ENCODE results near the gene PATJ.
A peak's percentile ranks its signal among the peaks of the same experiment; 100 is the strongest.
"Not testable (repeated sequence)": the region's sequence is repeated elsewhere in the genome, so short reads cannot be mapped to it uniquely, and the experiment has no call there.

Gene PATJ

DNA sequence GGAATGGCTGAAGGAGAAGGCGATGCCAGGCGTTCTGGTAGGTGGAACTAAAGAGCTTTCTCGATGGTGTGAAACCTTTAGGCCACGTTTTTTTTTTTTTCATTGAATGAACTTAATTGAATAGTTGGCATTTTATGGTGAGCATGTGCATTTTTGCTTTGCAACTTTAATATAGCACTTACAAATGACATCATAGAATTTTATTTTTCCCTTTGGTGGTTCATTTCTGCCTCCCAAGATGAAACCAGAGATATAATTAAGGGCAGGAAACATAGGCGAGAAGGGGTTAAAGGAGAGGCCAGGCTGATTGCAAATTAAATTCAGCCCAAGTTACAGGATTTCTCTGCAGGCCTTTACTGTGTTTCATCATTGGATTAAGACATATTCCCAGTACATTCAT, 366.8 kb downstream of the PATJ start:
- DNase-seq: no peak

DNA sequence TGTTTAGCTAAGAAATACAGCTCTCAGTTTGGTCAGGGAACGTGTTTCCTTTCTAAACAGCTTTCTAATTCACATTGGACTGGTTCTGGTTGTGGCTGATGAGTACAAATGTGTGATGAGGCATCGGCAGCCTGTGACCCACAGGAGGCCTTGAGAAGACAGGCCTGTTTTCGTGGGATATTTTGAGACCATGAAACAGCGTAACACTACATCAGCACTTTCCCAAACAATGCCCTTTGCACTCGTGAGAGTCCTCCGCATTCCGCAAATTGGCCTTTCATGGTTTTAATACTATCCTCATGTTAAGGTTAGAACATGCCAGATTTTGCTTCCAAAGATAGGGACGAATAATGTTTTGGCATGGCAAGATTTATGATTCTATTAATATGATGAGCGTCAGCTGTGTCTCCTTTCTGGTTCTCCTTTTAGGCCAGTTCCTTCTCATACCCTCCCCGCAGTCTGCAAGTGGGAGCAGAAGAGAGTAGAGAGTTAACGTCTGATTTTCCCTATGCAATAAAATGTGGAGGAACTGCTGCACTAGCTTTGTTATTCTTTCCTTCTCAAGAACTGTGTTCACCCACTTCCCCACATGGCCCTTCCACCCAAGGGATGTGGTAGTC, 368.0 kb downstream of the PATJ start:
- DNase-seq: no peak

DNA sequence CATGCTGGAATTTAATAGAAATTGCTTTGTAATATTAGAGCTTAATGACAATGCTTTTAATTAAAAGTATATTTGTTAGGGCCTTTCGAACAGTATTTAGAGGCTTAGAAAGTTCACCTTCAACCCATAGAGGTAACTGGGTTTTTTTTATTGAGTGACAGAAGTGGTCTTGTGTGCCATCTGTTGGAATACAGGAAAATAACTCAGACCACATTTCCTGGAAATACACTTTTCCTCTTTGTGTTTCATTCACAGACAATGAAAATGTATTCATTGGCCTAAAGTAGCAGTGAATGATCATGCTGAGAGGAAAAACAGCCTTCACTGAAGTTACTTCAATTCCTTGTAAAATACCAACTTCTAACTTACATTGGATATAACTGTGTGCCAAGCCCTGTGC, 368.8 kb downstream of the PATJ start:
- DNase-seq: no peak

DNA sequence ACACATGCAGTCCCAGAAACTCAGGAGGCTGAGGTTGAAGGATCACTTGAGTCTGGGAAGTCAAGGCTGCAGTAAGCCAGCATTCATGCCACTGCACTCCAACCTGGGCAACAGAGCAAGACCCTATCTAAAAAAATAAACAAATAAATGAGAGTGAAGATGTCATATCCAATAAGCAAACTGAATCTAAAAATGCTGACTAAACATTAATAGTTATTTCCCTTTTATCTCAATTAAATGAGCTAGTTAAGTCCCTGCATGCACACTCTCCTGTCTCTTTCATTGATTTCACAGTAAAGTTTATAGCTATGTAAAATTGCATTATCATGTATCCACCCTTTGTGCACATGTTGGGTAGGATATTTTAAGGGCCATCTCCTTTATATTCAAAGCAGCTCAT, 371.2 kb downstream of the PATJ start:
- no peak for DNase-seq

DNA sequence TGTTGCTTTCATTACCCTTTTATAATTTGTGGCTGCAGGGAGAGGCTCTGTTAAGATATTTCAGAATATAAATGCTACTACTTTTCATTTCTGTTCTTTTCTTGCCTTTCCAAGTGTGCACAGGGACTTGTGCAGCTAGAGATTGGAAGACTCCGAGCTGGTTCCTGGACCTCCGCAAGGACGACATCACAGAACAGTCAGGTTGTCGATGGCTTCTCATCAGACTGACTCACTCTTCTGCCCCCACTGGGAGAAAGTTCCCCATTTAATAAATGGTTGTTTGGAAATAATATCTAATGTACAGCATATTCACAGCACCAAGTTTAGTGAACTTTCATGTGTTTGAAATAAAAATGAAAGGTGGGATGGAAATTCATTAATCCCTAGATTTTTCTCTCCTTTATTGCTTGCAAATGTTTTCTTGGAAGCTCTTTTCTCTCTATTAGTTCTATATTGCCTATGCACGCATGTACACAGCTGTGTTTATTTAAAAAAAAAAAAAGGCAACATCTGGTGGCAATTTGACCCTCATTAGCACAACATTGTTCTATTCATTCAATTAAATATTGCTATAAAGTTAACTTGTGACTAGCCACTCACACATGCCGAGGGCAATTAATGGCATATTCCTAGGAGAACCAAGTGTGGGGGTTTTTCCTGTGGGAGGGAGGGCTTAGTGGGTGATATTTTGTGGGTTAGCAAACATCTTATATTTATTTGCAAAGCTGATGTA, 374.9 kb downstream of the PATJ start:
- DNase-seq: no peak

DNA sequence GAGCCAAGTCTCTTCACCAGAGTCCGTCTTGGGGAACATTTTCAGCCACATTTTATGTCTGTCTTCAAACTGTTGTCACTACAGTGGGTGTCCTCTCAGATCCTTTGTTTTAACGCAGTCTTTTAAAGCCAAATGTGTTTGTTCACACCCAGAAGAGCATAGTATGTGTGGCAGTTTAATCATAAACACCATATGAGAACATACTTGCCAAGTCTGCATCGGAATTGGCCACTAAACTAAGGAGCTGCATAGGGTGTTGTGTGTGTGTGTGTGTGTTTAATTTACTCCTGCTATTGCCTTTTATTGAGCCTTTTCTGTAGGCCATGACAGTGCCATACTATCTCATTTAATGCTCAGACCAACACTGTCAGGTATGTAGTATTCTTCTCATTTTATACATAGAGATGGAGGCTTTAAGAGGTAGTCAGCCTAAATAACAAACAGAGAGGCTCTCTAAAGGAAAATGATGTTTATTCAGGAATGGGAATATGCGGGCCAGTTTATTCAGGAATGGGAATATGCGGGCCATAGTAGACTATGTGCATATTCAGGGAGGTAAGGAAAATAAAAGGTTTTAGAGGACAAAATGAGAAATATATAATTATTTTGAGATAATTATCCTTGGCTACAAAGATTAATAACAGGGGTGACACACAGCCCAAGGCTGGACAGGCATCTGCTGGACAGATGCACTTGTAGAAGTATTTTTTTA, 384.5 kb downstream of the PATJ start:
- DNase-seq: no peak

DNA sequence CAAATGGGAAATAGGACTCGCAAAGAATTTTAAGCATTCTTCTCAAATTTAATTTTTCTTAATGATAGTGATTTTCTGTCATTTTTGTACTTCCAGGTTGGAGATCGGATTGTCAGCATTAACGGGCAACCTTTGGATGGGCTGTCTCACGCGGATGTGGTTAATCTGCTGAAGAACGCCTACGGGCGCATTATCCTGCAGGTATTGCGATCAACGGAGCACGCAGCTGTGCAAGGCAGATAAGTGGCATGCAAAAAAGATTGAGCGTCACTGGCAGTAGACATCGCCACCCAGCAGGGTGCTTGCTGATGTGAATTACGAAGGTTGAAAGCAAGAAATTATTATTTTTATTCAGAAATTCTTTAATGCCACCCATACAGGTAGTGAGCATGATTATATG, 386.5 kb downstream of the PATJ start:
- no peak for DNase-seq

DNA sequence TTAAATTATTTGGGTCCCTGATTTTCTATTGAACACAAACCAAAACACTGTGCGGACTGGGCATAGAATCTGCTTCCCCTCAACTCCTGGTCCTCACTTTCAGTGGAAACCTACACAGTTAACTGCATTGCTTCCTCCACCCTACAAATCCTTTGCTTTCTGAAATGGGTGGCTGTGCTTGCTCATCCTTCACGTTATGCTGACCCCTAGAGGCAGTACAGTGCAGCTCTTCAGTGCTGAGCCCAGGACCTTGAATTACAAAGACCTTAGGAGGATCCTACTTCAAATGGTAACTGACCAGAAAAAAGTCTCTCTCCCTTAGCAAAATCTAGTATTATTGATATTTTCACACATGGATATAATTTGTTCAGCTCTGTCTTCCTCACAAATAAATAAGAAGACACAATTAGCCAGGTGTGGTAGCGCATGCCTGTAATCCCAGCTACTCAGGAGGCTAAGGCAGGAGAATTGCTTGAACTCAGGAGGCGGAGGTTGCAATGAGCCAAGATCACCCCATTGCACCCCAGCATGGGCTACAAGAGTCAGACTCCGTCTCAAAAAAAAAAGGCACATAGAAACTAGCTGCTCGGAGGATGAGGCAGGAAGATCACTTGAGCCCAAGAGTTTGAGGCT, 388.9 kb downstream of the PATJ start:
- DNase-seq: peak; percentile 59

DNA sequence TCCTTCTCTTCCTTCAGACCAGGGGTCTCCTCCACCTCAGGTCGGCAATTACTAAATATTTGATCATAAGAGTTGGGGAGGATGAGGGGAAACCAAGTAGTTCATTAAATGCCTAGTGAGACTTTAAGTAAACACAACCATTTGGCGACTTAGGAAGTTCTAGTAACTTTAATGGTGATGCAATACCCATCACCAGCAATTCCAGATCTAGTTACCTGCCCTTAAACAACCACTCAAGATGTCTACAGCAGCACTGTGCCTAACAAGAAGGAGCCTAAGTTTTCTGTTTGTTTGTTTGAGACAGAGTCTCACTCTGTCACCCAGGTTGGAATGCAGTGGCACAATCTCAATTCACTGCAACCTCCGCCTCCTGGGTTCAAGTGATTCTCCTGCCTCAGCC, 395.7 kb downstream of the PATJ start:
- DNase-seq: no peak

DNA sequence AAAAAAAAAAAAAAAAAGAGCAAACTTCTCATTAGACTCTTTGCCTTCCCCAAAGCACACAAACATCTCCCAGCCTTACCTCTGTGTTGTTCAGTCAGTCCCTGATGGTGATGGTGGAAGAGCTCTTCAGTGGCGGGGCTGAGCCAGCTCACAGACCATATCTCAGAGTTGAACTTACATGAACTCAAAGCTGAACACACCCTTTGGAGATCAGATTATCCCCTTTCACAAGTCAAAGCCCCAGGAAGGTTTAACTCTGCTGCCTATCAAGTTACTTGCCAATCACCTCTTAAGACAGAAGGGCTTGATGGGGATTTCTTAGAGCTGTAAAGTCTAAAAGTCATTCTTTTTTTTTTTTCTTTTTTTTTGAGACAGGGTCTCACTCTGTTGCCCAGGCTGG, 397.1 kb downstream of the PATJ start:
- no peak for DNase-seq

DNA sequence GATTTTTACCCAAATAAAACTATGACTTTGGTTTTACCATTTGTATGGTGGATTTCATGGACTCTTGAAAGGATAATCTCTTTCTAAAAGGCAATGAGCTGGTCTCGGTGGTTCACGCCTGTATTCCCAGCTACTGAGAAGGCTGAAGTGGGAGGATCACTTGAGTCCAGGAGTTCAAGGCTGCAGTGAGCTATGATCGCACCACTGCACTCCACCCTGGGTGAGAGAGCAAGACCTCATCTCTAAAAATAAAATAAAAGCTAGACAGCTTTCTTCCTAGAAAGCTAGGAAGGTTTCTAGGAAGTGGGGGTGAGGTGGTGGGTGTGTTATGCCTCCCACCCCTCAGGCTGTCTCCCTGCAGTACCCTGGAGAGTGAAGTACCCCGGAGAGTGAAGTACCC, 398.4 kb downstream of the PATJ start:
- no peak for DNase-seq

DNA sequence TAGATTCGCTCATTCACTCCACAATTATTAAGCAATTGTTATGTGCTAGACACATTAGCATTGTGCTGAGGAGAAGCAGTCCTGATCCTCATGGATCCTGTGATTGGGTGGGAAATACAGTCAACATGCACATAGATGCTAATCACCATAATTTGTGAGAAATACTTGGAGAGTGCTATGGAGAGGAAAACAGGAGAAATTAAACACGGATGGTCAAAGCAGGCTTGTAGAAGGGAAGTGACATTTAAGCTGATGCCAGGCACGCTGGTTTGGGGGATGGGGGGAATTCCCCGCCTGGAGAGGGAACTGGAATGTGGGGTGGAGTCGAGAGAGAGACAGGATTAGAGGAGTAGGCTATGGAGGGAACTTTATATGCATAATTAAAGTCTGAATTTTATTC, 400.2 kb downstream of the PATJ start:
- DNase-seq: no peak

DNA sequence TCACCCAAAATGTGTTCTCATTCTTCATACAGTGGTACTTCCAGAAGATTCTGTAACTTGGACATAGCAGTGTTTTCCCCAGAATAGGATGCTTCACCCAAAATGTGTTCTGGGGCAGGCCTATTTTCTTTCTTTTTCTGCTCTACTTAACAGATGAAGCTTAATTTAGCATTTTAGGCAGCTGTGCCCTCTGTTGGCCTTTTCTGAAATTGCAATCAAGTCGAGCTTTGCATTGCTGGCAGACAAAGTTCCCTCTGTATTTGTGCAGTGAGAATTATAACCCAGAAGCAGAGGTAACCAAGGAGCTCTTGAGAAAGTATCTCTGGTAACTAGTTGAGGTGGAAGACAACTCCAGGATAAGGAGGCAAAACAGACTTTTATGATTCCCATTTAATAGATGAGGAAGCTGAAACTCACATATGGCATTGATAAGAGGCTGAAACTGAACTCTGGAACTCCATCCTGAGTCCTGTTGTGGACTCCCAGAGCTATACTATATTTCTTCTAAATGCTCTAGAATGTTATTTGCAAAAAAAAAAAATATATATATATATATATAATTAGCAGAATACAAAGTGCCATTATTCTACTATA, 402.1 kb downstream of the PATJ start:
- DNase-seq: peak; percentile 71

DNA sequence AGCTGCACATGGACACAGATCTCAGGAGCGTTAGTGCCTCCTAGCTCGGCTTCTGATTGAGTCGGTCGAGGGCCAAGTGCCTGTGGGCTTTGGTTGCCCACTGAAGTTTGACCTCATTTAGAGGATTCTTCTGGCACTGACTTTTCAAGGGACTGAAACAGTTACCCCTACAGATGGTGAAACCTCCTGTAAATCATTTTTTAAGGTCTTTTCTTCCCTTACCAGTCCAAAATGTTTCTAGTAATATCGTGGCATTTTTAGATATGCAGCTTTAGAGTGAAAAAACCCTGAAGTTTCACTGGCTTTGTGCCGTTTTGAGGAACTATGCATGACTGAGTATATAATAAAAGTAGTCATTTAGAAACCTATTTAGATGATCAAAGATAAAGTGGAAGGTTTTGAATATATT, 417.7 kb downstream of the PATJ start:
- no peak for DNase-seq

DNA sequence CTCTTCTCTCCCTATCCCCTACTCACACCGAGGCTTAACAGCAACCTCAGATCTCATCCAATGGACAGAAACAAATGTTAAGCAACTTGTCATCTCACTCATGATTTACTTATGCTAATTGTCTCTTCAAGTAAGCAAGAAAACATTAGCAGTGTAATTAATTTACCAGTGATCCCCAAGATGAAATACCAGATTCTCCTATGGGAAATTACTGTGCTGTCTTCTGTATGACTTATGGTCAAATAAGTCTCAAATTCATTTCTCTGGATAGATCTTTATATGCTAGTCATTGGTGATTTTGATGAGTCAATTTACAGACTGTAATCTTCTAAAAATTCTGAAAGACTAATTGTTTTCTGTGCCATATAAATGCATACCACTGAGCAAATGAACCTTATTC, 419.4 kb downstream of the PATJ start:
- DNase-seq: no peak

DNA sequence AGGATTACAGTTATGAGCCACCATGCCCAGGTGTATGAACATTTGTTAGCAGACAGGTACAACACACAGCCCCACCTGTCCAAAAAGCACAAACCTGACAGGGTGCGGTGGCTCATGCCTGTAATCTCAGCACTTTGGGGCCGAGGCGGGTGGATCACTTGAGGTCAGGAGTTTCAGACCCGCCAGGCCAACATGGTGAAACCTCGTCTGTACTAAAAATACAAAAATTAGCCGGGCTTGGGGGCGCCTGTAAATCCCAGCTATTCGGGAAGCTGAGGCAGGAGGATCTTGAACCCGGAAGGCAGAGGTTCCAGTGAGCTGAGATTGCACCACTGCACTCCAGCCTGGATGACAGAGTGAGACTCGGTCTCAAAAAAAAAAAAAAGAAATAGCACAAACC, 428.1 kb downstream of the PATJ start:
- not testable (repeated sequence) for DNase-seq

DNA sequence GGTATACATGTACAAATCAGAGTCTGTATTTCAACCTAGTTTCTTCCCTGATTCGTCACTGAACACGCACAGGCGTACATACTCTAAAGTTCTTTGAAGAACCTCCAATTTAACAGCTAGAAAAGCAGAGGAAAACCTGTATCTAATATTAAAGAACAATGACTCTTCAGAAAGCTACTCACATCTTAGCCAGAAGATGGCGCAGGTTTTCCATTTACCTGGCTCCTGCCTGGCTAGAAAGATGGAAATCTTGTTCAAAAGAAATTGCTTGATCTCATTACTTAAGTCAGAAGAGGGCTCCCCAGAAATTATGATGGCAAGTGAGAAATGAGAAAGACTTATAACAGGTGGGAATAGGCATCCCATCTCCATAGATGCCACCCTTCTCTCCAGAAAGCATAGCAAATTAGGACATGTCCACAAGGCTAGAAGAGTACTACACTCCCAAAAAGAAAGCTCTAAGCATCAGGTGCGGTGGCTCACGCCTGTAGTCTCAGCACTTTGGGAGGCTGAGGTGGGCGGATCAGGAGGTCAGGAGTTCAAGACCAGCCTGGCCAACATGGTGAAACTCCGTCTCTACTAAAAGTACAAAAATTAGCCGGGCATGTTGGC, 433.4 kb downstream of the PATJ start:
- peak; percentile 57 for DNase-seq

DNA sequence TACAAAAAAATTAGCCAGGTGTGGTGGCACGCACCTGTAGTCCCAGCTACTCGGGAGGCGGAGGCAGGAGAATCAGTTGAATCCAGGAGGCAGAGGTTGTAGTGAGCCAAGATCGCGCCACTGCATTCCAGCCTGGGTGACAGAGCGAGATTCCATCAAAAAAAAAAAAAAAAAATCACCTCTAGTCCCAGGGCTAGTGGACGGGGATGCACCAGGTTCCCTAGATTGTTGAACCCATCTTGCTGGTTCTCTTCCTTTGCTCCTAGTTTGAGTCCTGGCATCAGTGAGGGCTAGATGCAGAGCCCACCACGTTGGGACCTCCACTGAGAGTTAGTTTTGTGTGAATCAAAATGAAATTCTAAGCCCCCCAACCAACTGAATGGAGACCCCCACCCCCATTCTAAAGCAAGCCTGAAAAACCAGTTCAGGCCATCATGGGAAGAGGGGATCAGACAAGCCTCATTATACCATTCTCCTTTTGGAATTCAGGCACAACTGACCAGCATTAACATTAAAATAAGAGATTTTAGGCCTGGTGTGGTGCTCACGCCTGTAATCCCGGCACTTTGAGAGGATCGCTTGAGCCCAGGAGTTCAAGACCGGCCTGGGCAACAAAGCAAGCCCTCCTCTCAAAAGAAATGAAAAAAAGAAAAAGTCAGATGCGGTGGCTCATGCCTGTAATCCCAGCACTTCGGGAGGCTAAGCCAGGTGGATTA, 434.5 kb downstream of the PATJ start:
- DNase-seq: no peak

DNA sequence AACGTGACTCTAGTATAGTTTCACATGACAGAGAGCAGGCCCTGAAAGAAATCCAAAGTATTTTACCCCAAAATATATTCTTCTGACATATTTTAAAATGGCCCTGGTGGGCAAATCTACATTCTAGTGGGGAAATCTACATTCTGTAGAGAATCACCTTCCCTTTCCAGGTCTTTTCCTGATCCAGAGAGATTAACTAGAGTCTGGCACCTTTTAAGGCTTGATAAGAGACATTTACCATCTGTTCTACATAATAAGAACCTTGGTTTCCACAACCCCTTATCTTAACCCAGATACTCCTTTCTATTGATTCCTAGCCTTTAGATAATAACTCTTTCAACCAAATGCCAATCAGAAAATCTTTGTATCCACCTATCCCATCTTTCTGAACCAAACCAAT, 435.3 kb downstream of the PATJ start:
- no peak for DNase-seq

DNA sequence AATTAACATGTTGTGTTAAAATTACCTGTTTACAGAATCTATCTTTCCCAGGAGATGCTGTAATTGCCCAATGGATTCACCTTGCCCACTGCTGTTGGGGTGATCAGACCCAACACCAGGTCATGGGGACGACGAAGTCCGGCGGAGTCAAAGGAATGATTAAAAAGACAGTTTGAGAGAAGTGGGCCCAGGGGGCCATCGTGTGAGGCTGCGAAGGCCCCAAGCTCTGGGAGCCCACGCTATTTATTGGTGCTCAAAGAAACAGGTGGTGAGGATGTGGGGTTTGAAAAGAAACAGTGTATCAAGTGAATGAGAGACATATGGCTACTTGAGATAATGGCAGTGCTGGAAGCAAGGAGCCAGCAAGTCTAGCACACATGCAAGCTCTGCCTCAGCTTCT, 436.1 kb downstream of the PATJ start:
- no peak for DNase-seq

DNA sequence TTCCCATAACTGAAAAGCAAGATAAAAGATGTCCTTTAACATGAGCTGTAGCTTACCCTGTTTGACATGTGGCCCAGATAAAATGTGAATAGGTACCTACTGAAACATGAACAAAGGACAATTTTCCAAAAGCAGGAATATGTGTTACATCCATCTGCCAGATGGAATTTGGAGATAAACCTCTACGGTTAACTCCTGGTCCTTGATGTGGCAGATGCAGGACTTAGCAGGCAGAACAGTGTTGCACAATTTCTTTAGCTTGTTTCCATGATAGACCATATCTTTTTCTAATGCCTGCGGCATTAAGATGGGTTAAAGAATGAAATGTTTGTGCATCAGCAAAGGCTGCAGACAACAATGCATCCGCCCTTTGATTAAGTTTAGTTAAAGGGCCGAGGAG, 437.8 kb downstream of the PATJ start:
- not testable (repeated sequence) for DNase-seq

DNA sequence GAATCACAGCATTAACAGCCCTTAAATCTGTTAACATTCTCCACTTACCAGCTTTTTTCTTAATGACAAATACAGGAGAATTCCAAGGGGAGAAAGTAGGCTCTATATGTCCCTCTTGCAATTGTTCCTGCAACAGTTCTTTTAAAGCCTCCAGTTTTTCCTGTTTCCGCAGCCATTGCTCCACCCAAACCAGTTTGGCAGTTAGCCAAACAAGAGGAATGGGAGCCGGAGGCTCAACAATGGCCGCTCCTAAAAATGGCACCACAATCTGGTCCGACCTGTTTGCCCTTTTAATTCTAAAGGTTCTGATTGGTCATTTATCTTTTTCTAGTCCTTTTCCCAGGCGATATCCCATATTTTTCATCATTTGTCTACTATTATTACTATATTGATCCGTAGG, 438.4 kb downstream of the PATJ start:
- DNase-seq: no peak

Measured in RPMI8226 (cell line).